ENCODE measurements around the gene MAMDC2. TPM values are rescaled to one million over a fixed set of nuclear protein-coding genes. Genes with fewer than 3 reads are reported as not detected.
"Not testable (repeated sequence)": the region's sequence is repeated elsewhere in the genome, so short reads cannot be mapped to it uniquely, and the experiment has no call there.

MAMDC2 gene
- total RNA-seq, 4 donors from 2014 or later, result 4.9 to 9.9 (median 8.7) TPM

DNA sequence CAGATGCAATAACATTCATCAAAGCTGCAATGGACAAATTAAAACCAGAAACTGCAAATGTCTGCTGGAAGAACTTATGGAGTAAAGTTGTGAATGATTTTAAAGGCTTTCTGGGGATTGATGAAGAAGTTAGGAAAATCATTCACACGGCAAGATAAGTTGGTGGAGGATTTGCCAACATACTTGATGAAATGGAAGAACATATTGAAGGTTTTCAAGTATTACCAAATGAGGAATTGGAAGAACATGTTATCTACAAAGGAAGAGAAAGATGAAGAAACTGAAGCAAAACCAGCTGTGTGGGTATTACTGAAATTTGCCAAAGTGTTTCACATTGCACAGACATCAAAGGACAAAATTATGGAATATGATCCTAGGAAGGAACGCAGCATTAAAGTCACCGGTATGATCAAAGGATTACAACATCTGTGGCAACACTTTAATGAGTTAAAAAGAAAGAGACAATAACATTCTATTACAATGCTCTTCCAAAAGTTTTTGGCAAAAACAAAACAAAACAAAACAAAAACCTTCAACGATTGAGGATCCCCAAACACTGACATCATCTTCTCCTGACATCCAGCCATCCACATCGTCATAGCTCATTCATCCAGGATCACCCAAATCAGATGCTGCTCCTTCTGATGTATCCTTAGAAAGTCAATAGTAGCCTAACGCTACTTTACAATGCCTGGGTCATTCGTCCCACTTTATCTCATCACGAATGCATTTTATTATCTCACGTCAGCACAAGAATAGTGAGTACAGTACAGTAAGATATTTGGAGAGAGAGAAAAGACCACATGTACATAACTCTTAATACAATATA lies 153.8 kb downstream of the MAMDC2 start:
- in situ Hi-C loops (cut with MboI; ENCODE audit: low sequenced_read_pairs in 4 of 4), result no loop called here
- ATAC-seq (no peak), DNase-seq (no peak)
- intact Hi-C loops (cut with DNase I; ENCODE audit: low total_unique reads), result no loop called here
- Histone ChIP-seq H3K9me3 (no peaks in the 10 kb centered on the region), H3K4me3 (no peak overlapping the region), H3K27me3 (no peaks in the 10 kb centered on the region), H3K27ac (no peak overlapping the region), H3K4me1 (no peaks in the 10 kb centered on the region), H3K36me3 (no peaks in the 10 kb centered on the region)
- TF ChIP-seq POLR2A (IDR thresholded peaks at IDR 0.05) (no peak), CTCF (IDR thresholded peaks at IDR 0.05 in 4 of 5, conservative IDR thresholded peaks at IDR 0.05 in 1 of 5) (no peak)

DNA sequence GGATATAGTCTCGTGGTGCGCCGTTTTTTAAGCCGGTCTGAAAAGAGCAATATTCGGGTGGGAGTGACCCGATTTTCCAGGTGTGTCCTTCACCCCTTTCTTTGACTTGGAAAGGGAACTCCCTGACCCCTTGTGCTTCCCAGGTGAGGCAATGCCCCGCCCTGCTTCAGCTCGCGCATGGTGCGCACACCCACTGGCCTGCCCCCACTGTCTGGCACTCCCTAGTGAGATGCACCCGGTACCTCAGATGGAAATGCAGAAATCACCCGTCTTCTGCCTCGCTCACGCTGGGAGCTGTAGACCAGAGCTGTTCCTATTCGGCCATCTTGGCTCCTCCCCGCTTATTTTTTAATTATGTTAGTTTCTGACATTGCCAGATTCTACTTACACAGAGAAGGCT lies 161.1 kb downstream of the MAMDC2 start:
- H3K27me3 ChIP-seq; H3K9me3 ChIP-seq; H3K36me3 ChIP-seq; H3K4me3 ChIP-seq; DNase-seq; H3K27ac ChIP-seq; intact Hi-C loops (cut with DNase I; ENCODE audit: low total_unique reads); in situ Hi-C loops (cut with MboI; ENCODE audit: low sequenced_read_pairs in 4 of 4); H3K4me1 ChIP-seq; ATAC-seq: not testable (repeated sequence)

GRCh38 chr9:70205366-70206020 lies 161.8 kb downstream of the MAMDC2 start:
- ATAC-seq, result no peak
- in situ Hi-C loops (cut with MboI; ENCODE audit: low sequenced_read_pairs in 4 of 4) (no loop called here), intact Hi-C loops (cut with DNase I; ENCODE audit: low total_unique reads) (no loop called here)

DNA sequence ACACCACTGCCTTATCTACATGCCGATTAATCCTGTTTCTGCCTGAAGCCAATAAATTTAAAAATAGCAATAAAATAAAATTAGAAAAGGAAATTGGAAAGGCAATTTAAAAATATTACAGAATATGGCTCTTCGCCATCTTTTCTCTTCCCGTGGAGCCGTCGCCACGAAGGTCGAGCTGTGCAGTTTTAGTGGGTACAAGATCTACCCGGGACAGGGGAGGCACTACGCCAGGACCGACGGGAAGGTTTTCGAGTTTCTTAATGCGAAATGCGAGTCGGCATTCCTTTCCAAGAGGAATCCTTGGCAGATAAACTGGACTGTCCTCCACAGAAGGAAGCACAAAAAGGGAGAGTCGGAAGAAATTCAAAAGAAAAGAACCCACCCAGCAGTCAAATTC lies 173.4 kb downstream of the MAMDC2 start:
- no peaks in the 10 kb centered on the region for H3K27me3 ChIP-seq
- DNase-seq (no peak), ATAC-seq (no peak)
- H3K4me1 ChIP-seq, result no peaks in the 10 kb centered on the region
- TF ChIP-seq CTCF (IDR thresholded peaks at IDR 0.05 in 4 of 5, conservative IDR thresholded peaks at IDR 0.05 in 1 of 5) (no peak), POLR2A (IDR thresholded peaks at IDR 0.05) (no peak)
- H3K27ac ChIP-seq, result no peak overlapping the region
- no peak overlapping the region for H3K4me3 ChIP-seq
- in situ Hi-C loops (cut with MboI; ENCODE audit: low sequenced_read_pairs in 4 of 4), result no loop called here
- intact Hi-C loops (cut with DNase I; ENCODE audit: low total_unique reads), result no loop called here
- H3K36me3 ChIP-seq, result no peaks in the 10 kb centered on the region
- no peaks in the 10 kb centered on the region for H3K9me3 ChIP-seq

More at GRCh38 chr9:70205366-70206020, 161.8 kb downstream of the MAMDC2 start:
- no peaks in the 10 kb centered on the region for H3K27me3 ChIP-seq
- H3K4me3 ChIP-seq, result no peak overlapping the region
- H3K36me3 ChIP-seq, result no peaks in the 10 kb centered on the region
- H3K27ac ChIP-seq, result no peak overlapping the region
- no peaks in the 10 kb centered on the region for H3K4me1 ChIP-seq
- no peak for TF ChIP-seq CTCF (IDR thresholded peaks at IDR 0.05 in 4 of 5, conservative IDR thresholded peaks at IDR 0.05 in 1 of 5)
- no peak for TF ChIP-seq POLR2A (IDR thresholded peaks at IDR 0.05)
- no peak for DNase-seq
- no peaks in the 10 kb centered on the region for H3K9me3 ChIP-seq

- TF ChIP-seq CTCF (IDR thresholded peaks at IDR 0.05 in 4 of 5, conservative IDR thresholded peaks at IDR 0.05 in 1 of 5) (no peak), POLR2A (IDR thresholded peaks at IDR 0.05) (no peak)
- in situ Hi-C loops (cut with MboI; ENCODE audit: low sequenced_read_pairs in 4 of 4), result no loop called here
- no peak overlapping the region for H3K4me3 ChIP-seq
- no peaks in the 10 kb centered on the region for H3K4me1 ChIP-seq
- no peaks in the 10 kb centered on the region for H3K9me3 ChIP-seq
- intact Hi-C loops (cut with DNase I; ENCODE audit: low total_unique reads), result no loop called here
- DNase-seq (no peak), ATAC-seq (no peak)
- H3K27ac ChIP-seq, result no peak overlapping the region
- H3K27me3 ChIP-seq, result no peaks in the 10 kb centered on the region
- no peaks in the 10 kb centered on the region for H3K36me3 ChIP-seq
Observed at GRCh38 chr9:70218767-70219166, 175.1 kb downstream of the MAMDC2 start.

All from gastrocnemius medialis (tissue), 4 donors.